Endothelial cell of umbilical vein (primary cell): ENCODE measurements around the gene SGSM1. TPM values are rescaled to one million over a fixed set of nuclear protein-coding genes. Genes with fewer than 3 reads are reported as not detected.

ENCODE experiments used
- BruUV-seq: library from RNA; stranded (reverse); fragments of 400-500 nt; replicated peaks from 2 replicates; lab custom pipeline; 2021; lab: Mats Ljungman, UMichigan
- CTCF ChIA-PET: fragments of 300-600, 350-600 bp; sonication (Branson Sonifier 250); formaldehyde crosslinking; loops from one replicate; lab custom pipeline; 2021; ENCODE audit warnings: antibody characterized with exemption, inconsistent platforms; lab: Charles Lee
- POLR2A ChIA-PET: fragments of 300-600, 350-600 bp; sonication (Branson Sonifier 250); formaldehyde crosslinking; loops from one replicate; lab custom pipeline; 2021; ENCODE audit warnings: antibody characterized with exemption, inconsistent platforms; lab: Charles Lee
- DNase-seq: peaks from one replicate; pipeline ENCODE4 v3.0.0-alpha.2; 2011; ENCODE audit warnings: low read depth, low spot score
- FAIRE-seq: peaks from 2 replicates; lab custom pipeline; 2011; peaks lifted over from hg19 to GRCh38; lab: Jason Lieb, UNC
- H2AFZ ChIP-seq: 2 replicates; pipeline ENCODE4 v1.6.0; 2012; ENCODE audit warnings: low read depth, low read length, control low read depth, inconsistent platforms
- H3K27ac ChIP-seq: 2 replicates; pipeline ENCODE4 v1.5.1; 2011; ENCODE audit warnings: low read depth, mild to moderate bottlenecking, control low read depth, low read length, moderate library complexity; ENCODE audit not compliant: insufficient read depth
- H3K27me3 ChIP-seq, 2 experiments: 2 replicates each; pipeline versions ENCODE4 v1.6.0 to v1.6.1; 2011; ENCODE audit warnings: low read length in 2 of 2, mixed read lengths in 1 of 2; ENCODE audit not compliant: control insufficient read depth in 2 of 2, insufficient read depth in 2 of 2
- H3K36me3 ChIP-seq, 2 experiments: 2 replicates in 1 of 2; 3 replicates in 1 of 2; pipeline ENCODE4 v1.5.1; 2011; ENCODE audit warnings: low read length in 2 of 2, mild to moderate bottlenecking in 1 of 2, moderate library complexity in 1 of 2; ENCODE audit not compliant: control insufficient read depth in 2 of 2, insufficient read depth in 2 of 2; ENCODE audit errors: extremely low read depth in 1 of 2
- H3K4me1 ChIP-seq: 3 replicates; pipeline ENCODE4 v1.5.1; 2011; ENCODE audit warnings: mild to moderate bottlenecking, low read length; ENCODE audit not compliant: control insufficient read depth, insufficient read depth; ENCODE audit errors: extremely low read depth
- H3K4me2 ChIP-seq: 2 replicates; pipeline ENCODE4 v1.6.1; 2011; ENCODE audit warnings: low read length, control low read depth, mixed read lengths; ENCODE audit not compliant: insufficient read depth
- H3K4me3 ChIP-seq, 3 experiments: fragments of 200-600 bp in 1 of 3; sonication (generic), shearing (Covaris generic) in 1 of 3; replicated peaks in 1 of 3; 2 replicates each; pipeline ENCODE4 v1.5.1; 2011 to 2016; ENCODE audit warnings: control low read depth in 3 of 3, low read length in 3 of 3, mild to moderate bottlenecking in 2 of 3, inconsistent platforms in 1 of 3, low read depth in 1 of 3, moderate library complexity in 1 of 3; ENCODE audit not compliant: insufficient read depth in 1 of 3
- H3K79me2 ChIP-seq: 2 replicates; pipeline ENCODE4 v1.6.0; 2012; ENCODE audit warnings: low read length, inconsistent platforms; ENCODE audit not compliant: control insufficient read depth, insufficient read depth
- H3K9ac ChIP-seq: replicated peaks from 2 replicates; pipeline ENCODE3; 2011; ENCODE audit warnings: low read length, control low read depth; ENCODE audit not compliant: insufficient read depth; ENCODE audit errors: extremely low read depth
- H3K9me1 ChIP-seq: replicated peaks from 3 replicates; pipeline ENCODE4 v1.6.0; 2011; ENCODE audit warnings: mild to moderate bottlenecking, low read length; ENCODE audit not compliant: control insufficient read depth, insufficient read depth; ENCODE audit errors: extremely low read depth
- H3K9me3 ChIP-seq: replicated peaks from 2 replicates; pipeline ENCODE4 v1.5.1; 2012; ENCODE audit warnings: low read length, inconsistent platforms; ENCODE audit not compliant: control insufficient read depth, insufficient read depth
- H4K20me1 ChIP-seq: replicated peaks from 2 replicates; pipeline ENCODE3; 2011; ENCODE audit warnings: mild to moderate bottlenecking, low read length; ENCODE audit not compliant: control insufficient read depth, insufficient read depth; ENCODE audit errors: extremely low read depth
- EZH2 ChIP-seq: IDR thresholded peaks from 2 replicates; pipeline ENCODE4 v1.6.1; 2012; ENCODE audit warnings: borderline replicate concordance, low read depth, mild to moderate bottlenecking, moderate library complexity, low read length, inconsistent platforms; ENCODE audit not compliant: severe bottlenecking
- FOS ChIP-seq: IDR thresholded peaks from 2 replicates; pipeline ENCODE4 v1.6.1; 2011; ENCODE audit warnings: mild to moderate bottlenecking, low read length, moderate library complexity, borderline replicate concordance; ENCODE audit not compliant: insufficient read depth
- GATA2 ChIP-seq: IDR thresholded peaks from 2 replicates; pipeline ENCODE4 v1.7.0; 2011; ENCODE audit warnings: low read depth, mild to moderate bottlenecking, moderate library complexity, mixed read lengths, low read length; ENCODE audit not compliant: insufficient read length, insufficient read depth
- JUN ChIP-seq: IDR thresholded peaks from 2 replicates; pipeline ENCODE4 v1.6.1; 2011; ENCODE audit warnings: borderline replicate concordance, low read depth; ENCODE audit not compliant: insufficient read length, insufficient read depth
- MYC ChIP-seq: IDR thresholded peaks from one replicate; pipeline ENCODE4 v1.6.1; 2011; ENCODE audit warnings: mild to moderate bottlenecking, low read depth, low read length
- POLR2A ChIP-seq: IDR thresholded peaks from 2 replicates; pipeline ENCODE4 v1.6.1; 2012; ENCODE audit warnings: low read depth, mild to moderate bottlenecking, control low read depth, low read length
- POLR2AphosphoS5 ChIP-seq: IDR thresholded peaks from 2 replicates; pipeline ENCODE4 v1.6.1; 2012; ENCODE audit warnings: low read depth, mild to moderate bottlenecking, control low read depth, low read length, moderate library complexity; ENCODE audit not compliant: insufficient read depth
- dilution Hi-C: fragments of 300-500 bp; cut with MboI; formaldehyde crosslinking; loops from one replicate; pipeline ENCODE4 v1.15.0; 2019; ENCODE audit warnings: low sequenced_read_pairs; ENCODE audit not compliant: extremely low pct_ligation_motif_present
- intact Hi-C: fragments of 100-400 bp; cut with micrococcal nuclease; formaldehyde crosslinking; loops from one replicate; pipeline ENCODE4 v1.10.0; 2022
- polyA plus RNA-seq, 4 experiments: library from polyadenylated mRNA; depleted of rRNA in 3 of 4; stranded (reverse) in 3 of 4; unstranded in 1 of 4; fragments of >200 nt; gene quantifications; 2 replicates each; pipeline versions ENCODE4 v1.2.1 to v1.2.3, GENCODE V29; 2011 to 2012; ENCODE audit warnings: missing spikeins in 1 of 4
- total RNA-seq: library from RNA; stranded (reverse); gene quantifications from 2 replicates; pipeline ENCODE4 v1.2.3, GENCODE V29; 2021
- TF ChIP-seq, protein P1 (sequence below): IDR thresholded peaks from 2 replicates; pipeline ENCODE4 v1.6.1; 2011; ENCODE audit not compliant: insufficient read depth, insufficient read length
- TF ChIP-seq, protein P2 (sequence below), 2 donors: IDR thresholded peaks; 1 replicate in 1 of 2; 2 replicates in 1 of 2; pipeline ENCODE4 v1.5.1; 2011; ENCODE audit warnings: low read length in 2 of 2, mild to moderate bottlenecking in 2 of 2, moderate library complexity in 2 of 2, control low read depth in 1 of 2, inconsistent platforms in 1 of 2, low read depth in 1 of 2; ENCODE audit not compliant: insufficient read depth in 1 of 2; ENCODE audit errors: extremely low read depth in 1 of 2

SGSM1 gene
- total and polyA plus RNA-seq, 2 donors (not counting 3 experiments of a cell fraction or from before 2014, with no cell fraction given): 0.10 to 1.1 TPM

- FAIRE-seq (no peak), DNase-seq (no peak)
- Histone ChIP-seq H3K9ac (no peak overlapping the region), H3K27ac (no peak overlapping the region), H3K36me3 (no peaks in the 10 kb centered on the region), H2AFZ (no peak overlapping the region), H3K27me3 (peaks cover 0 to 3% of the 10 kb centered on the region in 2 experiments), H3K4me1 (no peaks in the 10 kb centered on the region), H4K20me1 (no peaks in the 10 kb centered on the region), H3K79me2 (no peaks in the 10 kb centered on the region), H3K9me1 (no peaks in the 10 kb centered on the region), H3K4me3 (no peak overlapping the region), H3K9me3 (no peaks in the 10 kb centered on the region), H3K4me2 (no peak overlapping the region)
- TF ChIP-seq, protein P1, sequence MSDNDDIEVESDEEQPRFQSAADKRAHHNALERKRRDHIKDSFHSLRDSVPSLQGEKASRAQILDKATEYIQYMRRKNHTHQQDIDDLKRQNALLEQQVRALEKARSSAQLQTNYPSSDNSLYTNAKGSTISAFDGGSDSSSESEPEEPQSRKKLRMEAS: no peak
- TF ChIP-seq JUN (no peak), GATA2 (no peak), FOS (no peak), POLR2AphosphoS5 (no peak), POLR2A (no peak), EZH2 (no peak), MYC (no peak)
- TF ChIP-seq, protein P2, sequence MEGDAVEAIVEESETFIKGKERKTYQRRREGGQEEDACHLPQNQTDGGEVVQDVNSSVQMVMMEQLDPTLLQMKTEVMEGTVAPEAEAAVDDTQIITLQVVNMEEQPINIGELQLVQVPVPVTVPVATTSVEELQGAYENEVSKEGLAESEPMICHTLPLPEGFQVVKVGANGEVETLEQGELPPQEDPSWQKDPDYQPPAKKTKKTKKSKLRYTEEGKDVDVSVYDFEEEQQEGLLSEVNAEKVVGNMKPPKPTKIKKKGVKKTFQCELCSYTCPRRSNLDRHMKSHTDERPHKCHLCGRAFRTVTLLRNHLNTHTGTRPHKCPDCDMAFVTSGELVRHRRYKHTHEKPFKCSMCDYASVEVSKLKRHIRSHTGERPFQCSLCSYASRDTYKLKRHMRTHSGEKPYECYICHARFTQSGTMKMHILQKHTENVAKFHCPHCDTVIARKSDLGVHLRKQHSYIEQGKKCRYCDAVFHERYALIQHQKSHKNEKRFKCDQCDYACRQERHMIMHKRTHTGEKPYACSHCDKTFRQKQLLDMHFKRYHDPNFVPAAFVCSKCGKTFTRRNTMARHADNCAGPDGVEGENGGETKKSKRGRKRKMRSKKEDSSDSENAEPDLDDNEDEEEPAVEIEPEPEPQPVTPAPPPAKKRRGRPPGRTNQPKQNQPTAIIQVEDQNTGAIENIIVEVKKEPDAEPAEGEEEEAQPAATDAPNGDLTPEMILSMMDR (IDR thresholded peaks at IDR 0.05; ENCODE audit: extremely low read depth in 1 of 2, insufficient read depth in 1 of 2, low read depth in 1 of 2, low read length in 2 of 2): no peak
- CTCF ChIA-PET: no interaction called here
- dilution Hi-C loops (no loop called here), intact Hi-C loops (no loop called here)
- no TSS peak for BruUV-seq
- POLR2A ChIA-PET: no interaction called here
Observed at GRCh38 chr22:24887260-24887659, 81.2 kb downstream of the SGSM1 start.
